Measurements from ENCODE around the gene SLC14A1. TPM values are rescaled to one million over a fixed set of nuclear protein-coding genes. Genes with fewer than 3 reads are reported as not detected.

The SLC14A1 gene
- total and polyA plus RNA-seq, 2 of the 8 experiments (the other 6 are each of a cell fraction or from before 2014, with no cell fraction given): 0.18 TPM; not detected in 1

- DNase-seq (ENCODE audit: low read depth in 1 of 2, low spot score in 2 of 2) (no peak), FAIRE-seq (no peak)
- Histone ChIP-seq H3K23ac (ENCODE audit: insufficient read length) (no peak overlapping the region), H3K56ac (replicated peaks; ENCODE audit: insufficient read length, low read depth, low read length) (no peak overlapping the region), H3K4me1 (replicated peaks in 1 of 4; ENCODE audit: control insufficient read depth in 3 of 4, insufficient read depth in 4 of 4, low read length in 3 of 4) (peaks cover 4 to 13% (median 9%) of the 10 kb centered on the region in 4 experiments), H2AK5ac (ENCODE audit: low read depth, low read length) (no peak overlapping the region), H2BK20ac (ENCODE audit: low read length) (no peak overlapping the region), H3K4ac (replicated peaks; ENCODE audit: insufficient read length, low read depth, low read length) (no peak overlapping the region), H3K9me3 (ENCODE audit: insufficient read depth in 2 of 2, low read depth in 1 of 2, low read length in 1 of 2) (no peaks in the 10 kb centered on the region), H4K5ac (ENCODE audit: insufficient read length, low read depth, low read length) (no peak overlapping the region), H4K20me1 (replicated peaks in 1 of 2; ENCODE audit: control insufficient read depth in 1 of 2, insufficient read depth in 2 of 2, low read length in 2 of 2) (no peaks in the 10 kb centered on the region), H3K9ac (replicated peaks in 1 of 4; ENCODE audit: extremely low read depth in 1 of 4, low read depth in 3 of 4, low read length in 3 of 4) (no peak overlapping the region), H4K8ac (ENCODE audit: extremely low read depth, insufficient read depth, low read length) (no peak overlapping the region; the same call in 1 of the 2 replicates), H4K91ac (replicated peaks; ENCODE audit: insufficient read length, low read length) (peak overlapping the region; percentile 51), H3K4me3 (ENCODE audit: extremely low read depth in 1 of 4, insufficient read depth in 2 of 4, low read depth in 3 of 4, low read length in 4 of 4) (no peak overlapping the region), H3K4me2 (ENCODE audit: insufficient read depth in 1 of 2, low read depth in 2 of 2, low read length in 2 of 2) (no peak overlapping the region; a peak in 1 of 4 replicates), H3K79me1 (ENCODE audit: low read depth, low read length) (no peaks in the 10 kb centered on the region; the same call in 1 of the 2 replicates), H3K27ac (ENCODE audit: low read depth, low read length) (no peak overlapping the region), H3K18ac (ENCODE audit: extremely low read depth, low read length) (no peak overlapping the region), H3K36me3 (ENCODE audit: control insufficient read depth in 2 of 4, insufficient read depth in 4 of 4, low read length in 3 of 4) (no peaks in the 10 kb centered on the region), H3K23me2 (ENCODE audit: low read depth, low read length) (no peaks in the 10 kb centered on the region), H3K79me2 (ENCODE audit: control insufficient read depth in 1 of 2, insufficient read depth in 2 of 2, low read length in 2 of 2) (no peaks in the 10 kb centered on the region), H3K14ac (ENCODE audit: insufficient read length) (no peak overlapping the region), H2BK120ac (replicated peaks; ENCODE audit: low read depth, low read length) (peak overlapping the region; percentile 2), H2BK15ac (ENCODE audit: low read length) (peak overlapping the region; percentile 83; the same call in 1 of the 2 replicates), H3K27me3 (replicated peaks in 1 of 4; ENCODE audit: control insufficient read depth in 3 of 4, extremely low read depth in 1 of 4, insufficient read depth in 3 of 4, low read length in 3 of 4) (no peaks in the 10 kb centered on the region), H2BK12ac (ENCODE audit: low read depth, low read length) (no peak overlapping the region), H2BK5ac (ENCODE audit: low read depth, low read length) (no peak overlapping the region), H2AFZ (ENCODE audit: low read length) (no peak overlapping the region)
- TF ChIP-seq HDAC2 (IDR thresholded peaks at IDR 0.05; ENCODE audit: borderline replicate concordance in 1 of 2, low read depth in 2 of 2, low read length in 2 of 2): no peak
- no peak for TF ChIP-seq MAFK (IDR thresholded peaks at IDR 0.05; ENCODE audit: low read depth, low read length)
- no peak for TF ChIP-seq BACH1 (IDR thresholded peaks at IDR 0.05; ENCODE audit: low read length)
- no peak for TF ChIP-seq SIX5 (IDR thresholded peaks at IDR 0.05; ENCODE audit: low read depth, low read length)
- no peak for TF ChIP-seq TEAD4 (IDR thresholded peaks at IDR 0.05; ENCODE audit: low read depth, low read length)
- TF ChIP-seq, protein P1, sequence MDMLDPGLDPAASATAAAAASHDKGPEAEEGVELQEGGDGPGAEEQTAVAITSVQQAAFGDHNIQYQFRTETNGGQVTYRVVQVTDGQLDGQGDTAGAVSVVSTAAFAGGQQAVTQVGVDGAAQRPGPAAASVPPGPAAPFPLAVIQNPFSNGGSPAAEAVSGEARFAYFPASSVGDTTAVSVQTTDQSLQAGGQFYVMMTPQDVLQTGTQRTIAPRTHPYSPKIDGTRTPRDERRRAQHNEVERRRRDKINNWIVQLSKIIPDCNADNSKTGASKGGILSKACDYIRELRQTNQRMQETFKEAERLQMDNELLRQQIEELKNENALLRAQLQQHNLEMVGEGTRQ (IDR thresholded peaks at IDR 0.05; ENCODE audit: low read length): no peak
- TF ChIP-seq SRF (IDR thresholded peaks at IDR 0.05; ENCODE audit: low read depth, low read length): no peak
- no peak for TF ChIP-seq TBP (IDR thresholded peaks at IDR 0.05; ENCODE audit: low read depth, low read length)
- ChIA-PET POLR2A (ENCODE audit: partially characterized antibody) (no interaction called here), CTCF (ENCODE audit: partially characterized antibody) (interaction anchor here (0.6 to 15.7 kb wide), 9 partner anchors 17 to 106 kb away, joined by 3 to 143 read pairs (median 4); partner anchors contain the start of gene SLC14A1)
- 78% methylated on average over 3 of the region's 3 CpGs; no CpG with 5 or more reads in 1 of the 2 experiments for WGBS, 2 experiments (ENCODE audit: extremely low coverage in 1 of 2, insufficient coverage in 1 of 2, insufficient read length in 1 of 2, insufficient replicate concordance in 2 of 2, low coverage in 1 of 2, low lambda C conversion rate in 2 of 2, missing lambda C conversion rate in 1 of 2)
Observed at GRCh38 chr18:45739268-45739667, 15.3 kb downstream of the SLC14A1 start.
